HepG2 (cell line): ENCODE results near the gene DOCK11. TPM values are rescaled to one million over a fixed set of nuclear protein-coding genes. Genes with fewer than 3 reads are reported as not detected.

ENCODE experiments used
- ATAC-seq: fragments of 200-7000 bp; cut with Tn5 transposase; 3 replicates; pipeline ENCODE4 v1.9.1; 2020; ENCODE audit warnings: mild to moderate bottlenecking, moderate library complexity
- BruUV-seq: library from RNA; stranded (reverse); fragments of 400-500 nt; replicated peaks from 2 replicates; lab custom pipeline; 2021; lab: Mats Ljungman, UMichigan
- CTCF ChIA-PET: fragments of 300-600 bp; formaldehyde crosslinking; extraction: SDS; loops from one replicate; lab custom pipeline; 2021; ENCODE audit warnings: low total read pairs, inconsistent platforms, low intra/inter-chr PET ratio; lab: Yijun Ruan, JAX
- POLR2A ChIA-PET: fragments of 350-600 bp; sonication (Branson Sonifier 250); formaldehyde crosslinking; loops from one replicate; lab custom pipeline; 2020; ENCODE audit warnings: antibody characterized with exemption, inconsistent platforms; lab: Yijun Ruan, JAX
- DNase-seq: peaks from one replicate; pipeline ENCODE4 v3.0.0-alpha.2; 2015; ENCODE audit warnings: low spot score
- FAIRE-seq: peaks from 3 replicates; lab custom pipeline; 2011; peaks lifted over from hg19 to GRCh38; lab: Jason Lieb, UNC
- H2AFZ ChIP-seq: one replicate; pipeline ENCODE4 v1.6.1; 2011; ENCODE audit warnings: low read length, inconsistent platforms
- H3K27ac ChIP-seq: fragments of 300-600 bp; 3 replicates; pipeline ENCODE4 v1.8.0; 2011; ENCODE audit warnings: mixed run types, mild to moderate bottlenecking, mixed read lengths, low read length, inconsistent platforms; ENCODE audit not compliant: insufficient read depth; ENCODE audit errors: extremely low read length
- H3K27me3 ChIP-seq, 2 experiments: fragments of 200-600 bp in 1 of 2; 2 replicates in 1 of 2; 3 replicates in 1 of 2; pipeline versions ENCODE4 v1.6.0 to v1.8.0; 2011; ENCODE audit warnings: low read length in 2 of 2, mild to moderate bottlenecking in 2 of 2, moderate library complexity in 2 of 2, inconsistent platforms in 1 of 2; ENCODE audit not compliant: insufficient read depth in 2 of 2, control insufficient read depth in 1 of 2
- H3K36me3 ChIP-seq, 2 experiments: fragments of 200-600 bp in 1 of 2; replicated peaks in 1 of 2; 2 replicates in 1 of 2; 3 replicates in 1 of 2; pipeline versions ENCODE4 v1.5.1 to v1.8.0; 2011; ENCODE audit warnings: low read length in 2 of 2, inconsistent platforms in 1 of 2; ENCODE audit not compliant: insufficient read depth in 2 of 2, control insufficient read depth in 1 of 2
- H3K4me1 ChIP-seq: 2 replicates; pipeline ENCODE4 v1.5.1; 2012; ENCODE audit warnings: low read length, inconsistent platforms; ENCODE audit not compliant: insufficient read depth
- H3K4me2 ChIP-seq: 2 replicates; pipeline ENCODE4 v1.6.0; 2011; ENCODE audit warnings: low read depth, low read length, inconsistent platforms
- H3K4me3 ChIP-seq, 3 experiments: fragments of 200-600 bp in 1 of 3; sonication (generic), shearing (Covaris generic) in 1 of 3; replicated peaks in 1 of 3; 2 replicates each; pipeline ENCODE4 v1.5.1; 2011 to 2016; ENCODE audit warnings: low read length in 3 of 3, inconsistent platforms in 2 of 3, low read depth in 2 of 3, mild to moderate bottlenecking in 2 of 3, control low read depth in 1 of 3, mixed read lengths in 1 of 3; ENCODE audit not compliant: insufficient read depth in 1 of 3
- H3K79me2 ChIP-seq: one replicate; pipeline ENCODE4 v1.6.1; 2011; ENCODE audit warnings: low read length, inconsistent platforms; ENCODE audit not compliant: insufficient read depth
- H3K9ac ChIP-seq: 2 replicates; pipeline ENCODE4 v1.6.0; 2011; ENCODE audit warnings: mild to moderate bottlenecking, low read depth, low read length, inconsistent platforms; ENCODE audit not compliant: insufficient read depth
- H3K9me3 ChIP-seq: 2 replicates; pipeline ENCODE4 v1.5.1; 2012; ENCODE audit warnings: mild to moderate bottlenecking, low read length
- H4K20me1 ChIP-seq: 2 replicates; pipeline ENCODE4 v1.6.0; 2011; ENCODE audit warnings: inconsistent platforms, mild to moderate bottlenecking, low read length, moderate library complexity; ENCODE audit not compliant: insufficient read depth
- CREM ChIP-seq, 2 experiments: sonication (generic) in 1 of 2; formaldehyde crosslinking in 1 of 2; IDR thresholded peaks; 2 replicates each; pipeline versions ENCODE4 v1.4.0 to v1.6.1; 2016 to 2020; ENCODE audit warnings: antibody characterized with exemption in 1 of 2, mild to moderate bottlenecking in 1 of 2, missing genetic modification reagents in 1 of 2
- FOXA1 ChIP-seq, 2 experiments: fragments of 450-650 bp in 1 of 2; sonication (generic) in 1 of 2; formaldehyde crosslinking in 1 of 2; IDR thresholded peaks; 2 replicates each; pipeline versions ENCODE4 v1.4.0 to v1.6.1; 2016 to 2020; ENCODE audit warnings: missing genetic modification reagents in 1 of 2
- HMG20B ChIP-seq: conservative IDR thresholded peaks from 2 replicates; pipeline ENCODE4 v1.6.1; 2016; ENCODE audit warnings: missing genetic modification reagents, missing compliant biosample characterization
- KAT2B ChIP-seq: fragments of 150-350 bp; IDR thresholded peaks from 2 replicates; pipeline ENCODE4 v1.6.1; 2014; ENCODE audit warnings: low read depth, low read length, borderline replicate concordance
- MEIS1 ChIP-seq: sonication (generic); formaldehyde crosslinking; IDR thresholded peaks from 2 replicates; pipeline ENCODE4 v1.9.0; 2021; ENCODE audit warnings: mild to moderate bottlenecking, missing genetic modification reagents, moderate library complexity, borderline replicate concordance
- NCOA5 ChIP-seq: sonication (generic); formaldehyde crosslinking; IDR thresholded peaks from 2 replicates; pipeline ENCODE4 v1.4.0; 2020; ENCODE audit warnings: missing genetic modification reagents
- NFIC ChIP-seq: IDR thresholded peaks from 2 replicates; pipeline ENCODE4 v1.6.1; 2012; ENCODE audit warnings: mild to moderate bottlenecking, low read length, inconsistent platforms
- SRSF9 ChIP-seq: fragments of 200-400 bp; formaldehyde crosslinking; IDR thresholded peaks from 2 replicates; pipeline ENCODE4 v1.6.1; 2018; ENCODE audit warnings: borderline replicate concordance, mild to moderate bottlenecking, low read depth, low read length; ENCODE audit not compliant: insufficient read depth, poor library complexity, severe bottlenecking
- ZNF180 ChIP-seq: sonication (generic); formaldehyde crosslinking; IDR thresholded peaks from 2 replicates; pipeline ENCODE4 v1.4.0; 2020; ENCODE audit warnings: low read depth, missing genetic modification reagents, borderline replicate concordance
- ZNF430 ChIP-seq: sonication (generic); formaldehyde crosslinking; IDR thresholded peaks from 2 replicates; pipeline ENCODE4 v1.9.0; 2021; ENCODE audit warnings: mild to moderate bottlenecking, missing genetic modification reagents
- ZNF678 ChIP-seq: sonication (generic); formaldehyde crosslinking; IDR thresholded peaks from 2 replicates; pipeline ENCODE4 v1.4.0; 2020; ENCODE audit warnings: mild to moderate bottlenecking, missing genetic modification reagents
- ZSCAN22 ChIP-seq: sonication (generic); formaldehyde crosslinking; IDR thresholded peaks from 2 replicates; pipeline ENCODE4 v1.4.0; 2020; ENCODE audit warnings: mild to moderate bottlenecking, missing genetic modification reagents
- WGBS: methylation state at CpG from one replicate; pipeline ENCODE4 v1.1.6; 2017; ENCODE audit warnings: low lambda C conversion rate; 5-methylcytosine and 5-hydroxymethylcytosine counted together
- in situ Hi-C: cut with HindIII; loops from 2 replicates; pipeline ENCODE4 v1.10.0; 2017; ENCODE audit warnings: low pct_unique_long_range_greater_than_20kb; ENCODE audit not compliant: extremely low pct_ligation_motif_present
- intact Hi-C: fragments of 100-400 bp; cut with micrococcal nuclease; formaldehyde crosslinking; loops from one replicate; pipeline ENCODE4 v1.10.0; 2022; ENCODE audit not compliant: unreplicated experiment
- polyA plus RNA-seq, 8 experiments: library from polyadenylated mRNA; depleted of rRNA in 3 of 8; stranded (reverse) in 7 of 8; unstranded in 1 of 8; fragments of >200 nt; fragmentation: Illumina TruSeq in 4 of 8; extraction: Trizol in 4 of 8; gene quantifications; 2 replicates each; pipeline versions ENCODE4 v1.2.1 to v1.2.3, GENCODE V29; 2011 to 2016; ENCODE audit warnings: low read depth in 4 of 8, missing spikeins in 1 of 8, mixed read lengths in 1 of 8; ENCODE audit not compliant: insufficient read depth in 1 of 8
- total RNA-seq, 5 experiments: library from RNA; depleted of rRNA; stranded (reverse); fragments of >200 nt; fragmentation: Illumina TruSeq; extraction: Trizol; gene quantifications; 2 replicates each; pipeline ENCODE4 v1.2.3, GENCODE V29; 2016; ENCODE audit warnings: low read depth in 1 of 5
- TF ChIP-seq, protein P1 (sequence below): sonication (generic); formaldehyde crosslinking; IDR thresholded peaks from 2 replicates; pipeline ENCODE4 v1.4.0; 2020; ENCODE audit warnings: mild to moderate bottlenecking, missing genetic modification reagents
- TF ChIP-seq, protein P2 (sequence below): sonication (generic); IDR thresholded peaks from 2 replicates; pipeline ENCODE4 v1.6.1; 2016; ENCODE audit warnings: low read depth, borderline replicate concordance

Gene DOCK11
- total and polyA plus RNA-seq, 2 of the 13 experiments (the other 11 are each of a cell fraction or from before 2014, with no cell fraction given), result 0.02 to 0.12 TPM

DNA sequence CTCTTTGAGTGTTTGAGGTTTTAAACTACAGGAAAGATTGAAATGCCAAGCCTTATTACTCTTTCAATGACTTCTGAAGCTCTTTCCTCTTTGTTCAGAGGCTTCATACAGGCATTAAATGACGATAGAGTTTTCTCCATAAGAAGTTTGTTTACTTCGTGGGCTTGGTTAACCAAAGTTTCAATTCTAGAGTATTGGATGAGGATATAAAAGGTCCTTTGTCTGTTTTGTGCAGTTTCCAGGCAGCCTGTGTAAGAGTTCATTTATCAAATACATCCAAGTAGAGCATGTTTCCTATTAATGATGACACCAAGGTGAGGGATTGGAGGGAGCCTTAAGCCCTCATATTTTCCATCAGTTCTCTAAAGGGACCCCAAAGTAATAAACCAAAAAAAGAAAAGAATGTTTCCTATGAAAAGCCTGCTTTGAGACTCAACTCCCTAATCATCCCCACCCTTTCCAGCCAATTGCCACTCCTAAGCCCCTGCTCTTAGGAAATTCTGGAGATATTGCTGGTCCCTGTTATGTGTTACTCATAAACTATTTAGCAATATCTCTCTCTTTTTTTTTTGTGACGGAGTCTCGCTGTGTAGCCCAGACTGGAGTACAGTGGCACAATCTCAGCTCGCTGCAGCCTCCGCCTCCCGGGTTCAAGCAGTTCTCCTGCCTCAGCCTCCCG is 125.6 kb downstream of the DOCK11 start (continued):
- TF ChIP-seq ZNF180 (CRISPR knock-in tag), result no peak
- TF ChIP-seq NFIC, result no peak

DNA sequence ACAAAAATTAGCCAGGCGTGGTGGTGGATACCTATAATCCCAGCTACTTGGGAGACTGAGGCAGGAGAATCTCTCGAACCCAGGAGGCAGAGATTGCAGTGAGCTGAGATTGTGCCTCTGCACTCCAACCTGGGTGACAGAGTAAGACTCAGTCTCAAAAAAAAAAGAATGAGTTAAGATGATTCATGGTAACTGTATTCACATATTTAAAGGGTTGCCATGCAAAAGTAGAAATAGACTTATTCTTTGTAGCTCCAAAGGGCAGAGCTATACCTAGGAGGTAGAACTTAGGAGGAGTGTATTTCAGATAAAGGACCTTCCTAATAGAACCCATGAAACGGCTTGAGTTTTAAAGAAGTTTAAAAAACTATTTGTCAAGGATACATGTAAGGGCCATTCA is 127.4 kb downstream of the DOCK11 start:
- no peaks in the 10 kb centered on the region for H3K27me3 ChIP-seq
- H4K20me1 ChIP-seq, result no peaks in the 10 kb centered on the region
- no peak for DNase-seq
- in situ Hi-C loops (no loop called here), intact Hi-C loops (no loop called here)
- WGBS, result 46% methylated on average over 3 of the region's 3 CpGs
- TF ChIP-seq KAT2B (no peak), MEIS1 (CRISPR knock-in tag) (no peak), HMG20B (no peak)
- TF ChIP-seq, protein P1, sequence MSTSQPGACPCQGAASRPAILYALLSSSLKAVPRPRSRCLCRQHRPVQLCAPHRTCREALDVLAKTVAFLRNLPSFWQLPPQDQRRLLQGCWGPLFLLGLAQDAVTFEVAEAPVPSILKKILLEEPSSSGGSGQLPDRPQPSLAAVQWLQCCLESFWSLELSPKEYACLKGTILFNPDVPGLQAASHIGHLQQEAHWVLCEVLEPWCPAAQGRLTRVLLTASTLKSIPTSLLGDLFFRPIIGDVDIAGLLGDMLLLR, result no peak
- no TSS peak for BruUV-seq
- H3K79me2 ChIP-seq, result no peaks in the 10 kb centered on the region
- CTCF ChIA-PET, result no interaction called here
- H3K36me3 ChIP-seq, result no peaks in the 10 kb centered on the region
- H3K9me3 ChIP-seq, result no peaks in the 10 kb centered on the region
- H2AFZ ChIP-seq, result no peak overlapping the region
- no peak overlapping the region for H3K27ac ChIP-seq
- no peak overlapping the region for H3K4me3 ChIP-seq
- no peaks in the 10 kb centered on the region for H3K4me1 ChIP-seq
- FAIRE-seq, result no peak
- H3K4me2 ChIP-seq, result no peak overlapping the region
- no peak for ATAC-seq
- H3K9ac ChIP-seq, result no peak overlapping the region
- POLR2A ChIA-PET, result no interaction called here

GRCh38 chrX:118626346-118626745 is 130.7 kb downstream of the DOCK11 start:
- Histone ChIP-seq H3K36me3 (no peaks in the 10 kb centered on the region), H3K4me3 (no peak overlapping the region), H3K9ac (no peak overlapping the region), H3K9me3 (no peaks in the 10 kb centered on the region), H3K27ac (no peak overlapping the region), H4K20me1 (no peaks in the 10 kb centered on the region), H3K4me2 (no peak overlapping the region), H3K4me1 (no peaks in the 10 kb centered on the region), H3K27me3 (no peaks in the 10 kb centered on the region)
- in situ Hi-C loops, result no loop called here
- 0% methylated on average over 1 of the region's 4 CpGs for WGBS
- BruUV-seq, result no TSS peak
- FAIRE-seq, result no peak
- TF ChIP-seq ZNF430 (CRISPR knock-in tag) (no peak), CREM (IDR thresholded peaks at IDR 0.05) (no peak), CREM (CRISPR knock-in tag; IDR thresholded peaks at IDR 0.05) (no peak), NCOA5 (no peak), SRSF9 (no peak), ZSCAN22 (CRISPR knock-in tag) (no peak), FOXA1 (IDR thresholded peaks at IDR 0.05) (no peak), FOXA1 (CRISPR knock-in tag; IDR thresholded peaks at IDR 0.05) (no peak), ZNF678 (no peak)
- TF ChIP-seq, protein P2, sequence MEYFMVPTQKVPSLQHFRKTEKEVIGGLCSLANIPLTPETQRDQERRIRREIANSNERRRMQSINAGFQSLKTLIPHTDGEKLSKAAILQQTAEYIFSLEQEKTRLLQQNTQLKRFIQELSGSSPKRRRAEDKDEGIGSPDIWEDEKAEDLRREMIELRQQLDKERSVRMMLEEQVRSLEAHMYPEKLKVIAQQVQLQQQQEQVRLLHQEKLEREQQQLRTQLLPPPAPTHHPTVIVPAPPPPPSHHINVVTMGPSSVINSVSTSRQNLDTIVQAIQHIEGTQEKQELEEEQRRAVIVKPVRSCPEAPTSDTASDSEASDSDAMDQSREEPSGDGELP, result no peak
- TF ChIP-seq, all 625 proteins: peak for 0
- ChIA-PET CTCF (no interaction called here), POLR2A (no interaction called here)
- Histone ChIP-seq H2AFZ (no peak overlapping the region), H3K79me2 (no peaks in the 10 kb centered on the region)
- intact Hi-C loops, result no loop called here
- ATAC-seq, result no peak
- no peak for DNase-seq
